ENCODE results near the gene CLC. TPM values are rescaled to one million over a fixed set of nuclear protein-coding genes. Genes with fewer than 3 reads are reported as not detected.

The CLC gene
- total RNA-seq, result not detected

GRCh38 chr19:39737891-39738290, at the start of gene CLC:
TSS of gene CLC (minus strand) at chr19:39738029. CDS start at chr19:39737952, 77 bp downstream.
- H3K27ac ChIP-seq, result no peak within 1 kb of the TSS
- TF ChIP-seq CTCF (IDR thresholded peaks at IDR 0.05), result no peak
- no peak within 1 kb of the TSS for H3K4me3 ChIP-seq
- DNase-seq (ENCODE audit: low spot score in 2 of 2), result no peak
- H3K4me1 ChIP-seq, result no peaks in the 10 kb centered on the region
- no peaks in the 10 kb centered on the region for H3K27me3 ChIP-seq
- intact Hi-C loops (cut with DNase I), result no loop called here
- H3K9me3 ChIP-seq, result no peaks in the 10 kb centered on the region
- H3K36me3 ChIP-seq, result no peaks in the 10 kb centered on the region

- no peak overlapping the region for H3K4me3 ChIP-seq
- DNase-seq (ENCODE audit: low spot score in 2 of 2), result no peak
- H3K27ac ChIP-seq, result no peak overlapping the region
- intact Hi-C loops (cut with DNase I), result no loop called here
- no peaks in the 10 kb centered on the region for H3K9me3 ChIP-seq
- no peaks in the 10 kb centered on the region for H3K36me3 ChIP-seq
- no peaks in the 10 kb centered on the region for H3K27me3 ChIP-seq
- no peaks in the 10 kb centered on the region for H3K4me1 ChIP-seq
- TF ChIP-seq CTCF (IDR thresholded peaks at IDR 0.05), result no peak
Observed at GRCh38 chr19:39780894-39781293, 43.1 kb upstream of the CLC start.

GRCh38 chr19:39778763-39779162, 40.9 kb upstream of the CLC start, which contains the start of gene LEUTX:
TSS of gene LEUTX (plus strand) at chr19:39778854. CDS start at chr19:39778921, 67 bp downstream.
- Histone ChIP-seq H3K27me3 (no peaks in the 10 kb centered on the region), H3K36me3 (no peaks in the 10 kb centered on the region), H3K27ac (no peak within 1 kb of the TSS), H3K4me3 (no peak within 1 kb of the TSS), H3K4me1 (no peaks in the 10 kb centered on the region), H3K9me3 (no peaks in the 10 kb centered on the region)
- no peak for DNase-seq (ENCODE audit: low spot score in 2 of 2)
- no peak for TF ChIP-seq CTCF (IDR thresholded peaks at IDR 0.05)
- intact Hi-C loops (cut with DNase I), result no loop called here

- DNase-seq (ENCODE audit: low spot score in 2 of 2), result no peak
- no peak overlapping the region for H3K4me3 ChIP-seq
- no peak overlapping the region for H3K27ac ChIP-seq
- no peaks in the 10 kb centered on the region for H3K36me3 ChIP-seq
- H3K4me1 ChIP-seq, result no peaks in the 10 kb centered on the region
- H3K27me3 ChIP-seq, result no peaks in the 10 kb centered on the region
- TF ChIP-seq CTCF (IDR thresholded peaks at IDR 0.05), result no peak
- peaks cover 0 to 8% of the 10 kb centered on the region in 2 donors for H3K9me3 ChIP-seq
- intact Hi-C loops (cut with DNase I), result no loop called here
Observed at GRCh38 chr19:39768786-39769185, 31.0 kb upstream of the CLC start.

GRCh38 chr19:39768334-39768733, 30.5 kb upstream of the CLC start:
- no peaks in the 10 kb centered on the region for H3K36me3 ChIP-seq
- H3K27ac ChIP-seq, result no peak overlapping the region
- intact Hi-C loops (cut with DNase I), result no loop called here
- H3K9me3 ChIP-seq, result peaks cover 0 to 8% of the 10 kb centered on the region in 2 donors
- no peaks in the 10 kb centered on the region for H3K27me3 ChIP-seq
- H3K4me3 ChIP-seq, result no peak overlapping the region
- no peaks in the 10 kb centered on the region for H3K4me1 ChIP-seq
- TF ChIP-seq CTCF (IDR thresholded peaks at IDR 0.05), result no peak
- no peak for DNase-seq (ENCODE audit: low spot score in 2 of 2)
